ENCODE data around the gene SSTR3. TPM values are rescaled to one million over a fixed set of nuclear protein-coding genes. Genes with fewer than 3 reads are reported as not detected.

Gene SSTR3
- total RNA-seq, 1 donor from 2014 or later: not detected

- H3K4me3 ChIP-seq (ENCODE audit: low read depth, low read length): no peak overlapping the region
- no peak for DNase-seq (ENCODE audit: low read depth)
- no peak for TF ChIP-seq CTCF (conservative IDR thresholded peaks at IDR 0.05; ENCODE audit: low read depth, low read length)
These were observed 22.0 kb downstream of the SSTR3 start for GRCh38 chr22:37190262-37190780.

DNA sequence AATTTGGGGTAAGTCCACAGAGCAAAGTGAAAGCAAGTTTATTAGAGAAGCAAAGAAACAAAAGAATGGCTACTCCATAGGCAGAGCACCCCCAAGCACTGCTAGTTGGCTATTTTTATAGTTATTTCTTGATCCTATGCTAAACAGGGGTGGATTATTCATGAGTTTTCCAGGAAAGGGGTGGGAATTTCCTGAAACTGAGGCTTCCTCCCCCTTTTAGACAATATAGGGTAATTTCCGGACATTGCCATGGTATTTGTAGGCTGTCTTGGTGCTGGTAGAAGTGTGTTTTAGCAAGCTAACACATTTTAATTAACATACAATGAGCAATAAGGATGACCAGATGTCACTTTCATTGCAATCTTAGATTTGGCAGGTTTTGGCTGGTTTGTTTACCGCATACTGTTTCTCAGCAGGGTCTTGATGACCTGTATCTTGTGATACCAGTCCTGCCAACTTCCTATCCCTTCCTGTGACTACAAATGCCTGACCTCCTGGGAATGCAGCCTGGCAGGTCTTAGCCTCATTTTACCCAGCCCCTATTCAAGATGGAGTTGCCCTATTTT is 23.3 kb downstream of the SSTR3 start:
- peak overlapping the region; percentile 55 for H3K4me3 ChIP-seq (ENCODE audit: low read depth, low read length)
- TF ChIP-seq CTCF (conservative IDR thresholded peaks at IDR 0.05; ENCODE audit: low read depth, low read length): no peak
- DNase-seq (ENCODE audit: low read depth): no peak

GRCh38 chr22:37187891-37188761 is 24.2 kb downstream of the SSTR3 start, which contains the start of gene C1QTNF6:
Gene C1QTNF6 (minus strand): TSS chr22:37188247. CDS start chr22:37188213, 34 bp downstream.
- H3K4me3 ChIP-seq (ENCODE audit: low read depth, low read length): peak within 1 kb of the TSS; percentile 55
- no peak for TF ChIP-seq CTCF (conservative IDR thresholded peaks at IDR 0.05; ENCODE audit: low read depth, low read length)
- DNase-seq (ENCODE audit: low read depth): no peak

GRCh38 chr22:37187552-37187890 is 24.8 kb downstream of the SSTR3 start:
- no peak for DNase-seq (ENCODE audit: low read depth)
- H3K4me3 ChIP-seq (ENCODE audit: low read depth, low read length): peak overlapping the region; percentile 55
- TF ChIP-seq CTCF (conservative IDR thresholded peaks at IDR 0.05; ENCODE audit: low read depth, low read length): no peak

- no peak for DNase-seq (ENCODE audit: low read depth)
- H3K4me3 ChIP-seq (ENCODE audit: low read depth, low read length): peak overlapping the region; percentile 55
- TF ChIP-seq CTCF (conservative IDR thresholded peaks at IDR 0.05; ENCODE audit: low read depth, low read length): no peak
These were observed 25.2 kb downstream of the SSTR3 start for GRCh38 chr22:37186997-37187522.

DNA sequence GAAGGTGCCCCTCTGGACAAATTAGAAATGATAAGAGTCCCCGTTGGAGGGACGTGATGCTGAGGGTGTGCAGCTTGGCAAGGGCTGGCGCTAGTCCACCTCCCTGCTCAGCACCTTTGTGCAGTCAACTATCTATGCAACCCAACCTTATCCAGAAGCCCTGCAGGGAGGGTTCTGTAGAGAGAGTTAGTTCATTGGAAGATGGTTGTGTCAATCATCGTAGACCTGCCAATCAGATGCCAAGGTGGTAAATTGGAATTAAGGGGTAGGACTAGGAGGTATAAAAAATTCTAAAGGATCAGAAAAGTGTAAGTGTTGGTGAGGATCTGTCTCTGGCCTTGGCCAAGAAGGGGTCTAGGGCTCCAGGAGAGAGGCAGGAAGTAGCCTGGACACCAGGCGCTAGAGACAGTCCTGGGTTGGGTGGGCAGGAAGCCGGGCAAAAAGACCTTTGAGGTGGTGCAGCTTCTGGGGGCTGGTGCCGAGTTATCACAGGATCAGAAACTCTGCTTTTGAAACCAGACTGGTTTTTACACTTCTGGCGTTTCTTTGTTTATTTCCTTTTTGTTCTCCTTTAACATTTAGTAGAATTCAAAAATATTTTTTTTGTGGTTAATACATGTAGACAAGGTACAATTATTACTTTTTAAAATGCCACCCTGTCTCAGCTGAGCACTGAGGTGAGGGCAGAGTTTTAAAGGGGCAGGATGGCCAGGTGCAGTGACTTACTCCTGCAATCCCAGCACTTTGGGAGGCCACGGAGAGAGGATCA is 25.9 kb downstream of the SSTR3 start:
- no peak for TF ChIP-seq CTCF (conservative IDR thresholded peaks at IDR 0.05; ENCODE audit: low read depth, low read length)
- DNase-seq (ENCODE audit: low read depth): no peak
- no peak overlapping the region for H3K4me3 ChIP-seq (ENCODE audit: low read depth, low read length)
